NCI-H146 (cell line): ENCODE results near the gene RGPD3.

ENCODE experiments used
- DNase-seq: peaks from one replicate; lab custom pipeline; 2025; lab: John Stamatoyannopoulos, UW

RGPD3 gene

GRCh38 chr2:106342831-106343251 is 125.4 kb downstream of the RGPD3 start:
- DNase-seq = no peak

DNA sequence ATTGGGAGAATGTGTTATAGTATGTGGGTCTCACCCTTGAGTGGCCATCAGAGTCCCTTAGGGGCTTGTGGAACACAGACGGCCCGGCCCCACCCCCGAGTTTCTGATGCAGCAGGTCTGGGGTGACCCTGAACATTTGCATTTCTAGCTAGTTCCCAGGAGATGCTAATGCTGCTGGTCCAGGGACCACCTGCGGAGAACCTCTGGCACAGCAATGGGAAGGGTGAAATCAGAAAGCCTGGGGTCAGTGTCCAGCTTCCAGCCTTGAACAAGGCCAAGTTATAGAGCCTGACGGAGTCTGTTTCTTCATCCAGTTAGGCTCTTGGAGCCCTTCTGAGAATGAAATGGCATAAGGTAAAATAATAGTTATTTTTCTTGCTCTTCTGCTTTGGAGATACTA is 126.5 kb downstream of the RGPD3 start:
- DNase-seq = no peak
